ENCODE data around the gene CLEC20A.

The CLEC20A gene

GRCh38 chr1:178528953-178529335 is 32.2 kb upstream of the CLEC20A start:
- peak; percentile 33 for DNase-seq

GRCh38 chr1:178528228-178528952 is 31.6 kb upstream of the CLEC20A start:
- peak; percentile 39 for DNase-seq

GRCh38 chr1:178527117-178527516 is 30.4 kb upstream of the CLEC20A start:
- no peak for DNase-seq

- DNase-seq, result no peak
Measured at GRCh38 chr1:178521241-178521640, 24.5 kb upstream of the CLEC20A start.

- peak; percentile 41 for DNase-seq
Measured at GRCh38 chr1:178520803-178521202, 24.0 kb upstream of the CLEC20A start.

- DNase-seq, result peak; percentile 8
Measured at GRCh38 chr1:178518894-178519293, 22.1 kb upstream of the CLEC20A start.

- no peak for DNase-seq
Measured at GRCh38 chr1:178516110-178516509, 19.3 kb upstream of the CLEC20A start.

GRCh38 chr1:178513278-178513983 is 16.7 kb upstream of the CLEC20A start:
- DNase-seq, result no peak

GRCh38 chr1:178512566-178513277 is 16.0 kb upstream of the CLEC20A start, which contains the start of gene TEX35:
TSS of gene TEX35 (plus strand) at chr1:178513109. CDS start at chr1:178513189, 80 bp downstream.
- no peak for DNase-seq

GRCh38 chr1:178510155-178510554 is 13.4 kb upstream of the CLEC20A start:
- DNase-seq, result no peak

- DNase-seq, result peak; percentile 28
Measured at GRCh38 chr1:178509414-178510007, 12.7 kb upstream of the CLEC20A start.

GRCh38 chr1:178506669-178507068 is 9.9 kb upstream of the CLEC20A start:
- DNase-seq, result peak; percentile 42

- peak; percentile 5 for DNase-seq
Measured at GRCh38 chr1:178506177-178506576, 9.4 kb upstream of the CLEC20A start.

GRCh38 chr1:178504286-178504685 is 7.5 kb upstream of the CLEC20A start:
- no peak for DNase-seq

- DNase-seq, result peak; percentile 57
Measured at GRCh38 chr1:178503849-178504248, 7.1 kb upstream of the CLEC20A start.

- peak; percentile 21 for DNase-seq
Measured at GRCh38 chr1:178503316-178503715, 6.6 kb upstream of the CLEC20A start.

- DNase-seq, result peak; percentile 14
Measured at GRCh38 chr1:178502856-178503255, 6.1 kb upstream of the CLEC20A start.

- peak; percentile 27 for DNase-seq
Measured at GRCh38 chr1:178502330-178502714, 5.6 kb upstream of the CLEC20A start.

- DNase-seq, result peak; percentile 78
Measured at GRCh38 chr1:178501705-178502329, 5.1 kb upstream of the CLEC20A start.

GRCh38 chr1:178500936-178501554 is 4.3 kb upstream of the CLEC20A start:
- peak; percentile 8 for DNase-seq

- peak; percentile 30 for DNase-seq
Measured at GRCh38 chr1:178500091-178500770, 3.5 kb upstream of the CLEC20A start.
